NCI-H446 treated with DMSO at 0.1 percent for 48 hours (cell line): ENCODE results near the gene TMOD3.
A peak's percentile ranks its signal among the peaks of the same experiment; 100 is the strongest.
"Not testable (repeated sequence)": the region's sequence is repeated elsewhere in the genome, so short reads cannot be mapped to it uniquely, and the experiment has no call there.

Source experiments
- DNase-seq: peaks from one replicate; lab custom pipeline; 2025; lab: John Stamatoyannopoulos, UW

TMOD3 gene

DNA sequence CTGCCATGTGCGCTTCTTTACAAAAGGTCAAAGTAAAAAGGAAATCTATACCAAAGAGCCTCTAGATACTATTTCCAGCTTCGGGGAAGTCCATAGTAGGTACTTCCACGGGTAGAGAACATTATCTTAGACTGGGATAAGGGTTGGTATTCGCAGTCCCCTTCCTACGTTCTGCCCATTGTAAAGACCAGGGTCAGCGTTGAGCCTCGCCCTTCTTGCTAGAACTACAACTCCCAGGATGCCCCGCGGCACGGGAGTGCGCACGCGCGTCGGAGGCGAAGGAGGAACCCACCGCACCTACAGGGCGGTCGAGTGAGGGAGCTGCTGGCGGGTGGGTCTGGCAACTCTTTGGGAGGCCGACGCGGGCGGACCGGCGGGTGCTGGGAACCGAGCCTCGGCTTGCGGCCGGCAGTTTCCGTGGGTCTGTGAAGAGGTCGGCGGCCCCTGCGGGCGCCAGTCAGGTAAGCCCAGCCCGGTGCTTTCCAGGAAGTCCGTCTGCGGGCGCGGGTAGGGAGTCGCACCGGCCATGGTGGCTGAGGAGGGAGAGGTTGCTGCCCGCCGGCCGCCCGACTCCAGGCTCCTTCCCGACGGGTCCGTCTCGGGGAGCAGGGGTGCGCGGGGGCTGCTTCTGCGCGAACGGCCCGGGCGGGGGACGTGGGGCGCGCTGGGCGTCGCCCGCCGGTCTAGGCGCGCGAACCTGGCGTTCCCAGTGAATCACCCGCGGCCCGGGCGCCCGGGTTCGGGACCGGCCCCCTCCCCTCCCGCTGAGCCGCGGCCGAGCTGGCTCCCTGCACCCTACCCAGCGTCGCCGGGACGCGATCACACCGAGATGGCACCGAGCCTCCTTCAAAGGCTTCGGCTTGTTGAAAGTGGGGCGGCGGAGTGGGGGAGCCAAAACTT, at the start of gene TMOD3:
TSS of gene TMOD3 (plus strand) at position 278 of the 900 bp plus-strand sequence. CDS start 33,232 bp downstream, outside the sequence.
- DNase-seq = peak; percentile 66

- DNase-seq = no peak
Observed at GRCh38 chr15:51780636-51781035, 48.8 kb upstream of the TMOD3 start.

DNA sequence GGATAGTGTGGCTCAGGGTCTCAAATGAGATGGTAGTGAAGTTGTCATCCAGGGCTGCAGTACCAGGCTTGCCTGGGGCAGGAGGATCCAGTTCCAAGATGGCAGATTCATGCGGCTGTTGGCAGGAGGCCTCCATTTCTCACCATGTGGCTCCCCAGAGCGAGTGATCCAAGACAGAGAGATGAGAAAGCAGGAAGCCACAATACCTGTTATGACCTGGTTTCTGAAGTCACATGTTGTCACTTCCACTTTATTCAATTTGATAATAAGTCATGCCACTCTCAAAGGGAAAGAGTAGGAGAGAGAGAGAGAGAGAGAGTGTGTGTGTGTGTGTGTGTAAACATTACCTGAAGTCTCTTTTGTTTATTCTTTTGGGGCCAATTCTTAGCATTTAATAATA, 47.9 kb upstream of the TMOD3 start:
- no peak for DNase-seq

- no peak for DNase-seq
Observed at GRCh38 chr15:51782357-51782896, 47.0 kb upstream of the TMOD3 start.

DNA sequence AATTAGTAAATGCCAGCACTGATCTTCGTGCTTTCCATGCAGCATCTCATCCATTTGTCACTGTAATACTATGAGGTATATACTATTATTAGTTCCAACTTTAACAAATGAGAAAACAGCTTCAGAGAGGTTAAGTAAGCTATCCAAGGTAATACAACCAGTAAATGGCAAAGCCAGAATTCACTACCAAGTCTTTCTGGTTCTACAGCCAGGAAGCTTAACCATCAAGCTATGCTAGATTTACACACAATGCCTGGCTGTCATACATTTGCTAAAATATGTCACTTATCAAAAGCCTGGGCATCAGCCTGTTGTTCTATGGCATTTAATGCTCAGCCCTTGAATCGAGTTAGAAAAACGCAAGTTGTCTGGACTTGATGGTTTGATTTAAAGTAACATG, 45.5 kb upstream of the TMOD3 start:
- no peak for DNase-seq

GRCh38 chr15:51787130-51787529, 42.3 kb upstream of the TMOD3 start:
- not testable (repeated sequence) for DNase-seq

DNA sequence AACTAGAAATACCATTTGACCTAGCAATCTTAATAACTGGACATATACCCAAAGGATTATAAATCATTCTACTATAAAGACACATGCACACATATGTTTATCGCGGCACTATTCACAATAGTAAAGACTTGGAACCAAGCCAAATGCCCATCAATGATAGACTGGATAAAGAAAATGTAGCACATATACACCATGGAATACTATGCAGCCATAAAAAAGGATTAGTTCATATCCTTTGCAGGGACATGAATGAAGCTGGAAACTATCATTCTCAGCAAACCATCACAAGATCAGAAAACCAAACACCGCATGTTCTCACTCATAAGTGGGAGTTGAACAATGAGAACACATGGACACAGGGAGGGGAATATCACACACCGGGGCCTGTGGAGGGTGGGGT, 37.0 kb upstream of the TMOD3 start:
- not testable (repeated sequence) for DNase-seq

GRCh38 chr15:51793521-51794305, 35.7 kb upstream of the TMOD3 start:
- no peak for DNase-seq

GRCh38 chr15:51796847-51797401, 32.5 kb upstream of the TMOD3 start:
- no peak for DNase-seq

DNA sequence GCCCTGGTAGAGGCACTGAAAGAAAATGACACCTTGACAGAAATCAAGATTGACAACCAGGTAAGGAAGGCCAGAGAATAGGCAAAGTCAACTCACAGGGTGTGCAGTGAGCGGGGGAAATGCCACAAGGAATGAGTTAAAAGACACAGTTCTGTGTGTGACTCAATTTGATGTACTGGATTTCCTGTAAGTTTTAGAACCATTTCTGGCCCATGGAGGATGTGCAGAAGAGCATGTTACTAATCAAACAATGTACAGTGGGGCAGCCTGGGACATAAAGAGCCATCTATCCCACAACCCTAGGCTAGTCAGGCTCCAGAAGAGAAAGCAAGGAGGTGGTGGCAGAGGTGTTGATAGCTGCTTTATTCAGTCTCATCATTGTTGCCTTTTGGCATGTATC, 31.2 kb upstream of the TMOD3 start:
- DNase-seq = no peak

DNA sequence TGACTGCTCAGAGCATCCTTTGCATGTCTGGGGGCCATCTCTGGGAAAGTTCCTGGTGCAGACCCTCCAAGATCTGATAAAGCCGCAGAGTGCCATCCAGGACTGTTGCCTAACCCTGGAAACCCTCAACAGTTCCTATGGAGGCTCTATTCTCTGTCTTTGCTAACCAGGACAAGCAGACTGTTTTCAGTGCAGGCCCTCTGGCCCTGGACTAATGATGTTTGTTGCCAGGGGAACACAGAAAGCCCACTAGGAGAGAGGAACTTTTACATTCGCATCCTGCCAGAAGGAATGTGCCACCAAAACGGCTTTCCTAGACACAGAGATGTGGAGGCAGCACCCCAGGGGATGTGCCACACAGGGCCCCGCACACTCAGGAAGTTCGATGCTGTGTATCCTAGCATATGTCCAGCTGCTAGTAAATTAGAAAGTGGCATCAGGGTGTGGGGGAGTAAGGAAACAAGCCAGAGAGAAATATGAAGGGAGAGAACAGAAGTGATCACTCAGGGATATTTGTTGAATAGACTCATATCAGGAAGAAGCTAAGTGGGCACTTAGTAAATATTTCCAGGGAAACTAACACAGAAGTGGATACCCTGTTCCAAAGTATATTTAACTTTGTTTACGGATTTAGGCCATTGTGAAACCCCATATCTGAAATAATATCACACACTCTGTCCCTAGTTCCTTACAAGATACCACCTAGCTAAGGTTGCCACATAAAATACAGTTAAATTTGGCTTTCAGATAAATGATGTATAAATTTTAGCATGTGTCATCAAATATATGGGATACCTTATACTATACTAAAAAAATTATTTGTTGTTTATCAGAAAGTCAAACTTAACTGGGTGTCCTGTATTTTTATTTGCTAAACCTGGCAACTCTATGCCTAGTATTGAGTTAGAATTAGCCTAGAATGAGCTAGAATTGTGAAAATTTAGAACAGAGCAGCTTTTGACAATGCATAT, 29.9 kb upstream of the TMOD3 start:
- no peak for DNase-seq

DNA sequence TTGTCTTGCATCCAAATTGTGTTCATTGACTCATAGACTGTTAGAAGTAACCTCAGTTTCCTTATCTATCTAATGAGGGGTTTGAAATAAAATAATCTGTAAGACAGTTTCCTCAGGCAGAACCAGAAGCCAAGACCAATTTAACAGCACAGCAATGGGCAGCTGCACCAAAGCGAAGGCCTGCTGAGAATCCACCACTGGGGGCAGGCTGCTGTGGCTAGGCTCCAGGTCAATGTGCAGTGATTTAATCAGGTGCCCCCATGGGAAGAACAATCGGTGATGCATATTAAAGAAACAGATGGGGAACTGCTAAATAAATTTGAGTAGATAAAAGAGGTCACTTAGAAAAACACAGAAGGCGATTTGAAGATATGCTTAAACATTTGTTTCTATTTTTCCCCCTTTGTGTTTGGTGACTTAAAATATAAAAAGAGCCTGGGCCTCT, 28.0 kb upstream of the TMOD3 start:
- peak; percentile 63 for DNase-seq

DNA sequence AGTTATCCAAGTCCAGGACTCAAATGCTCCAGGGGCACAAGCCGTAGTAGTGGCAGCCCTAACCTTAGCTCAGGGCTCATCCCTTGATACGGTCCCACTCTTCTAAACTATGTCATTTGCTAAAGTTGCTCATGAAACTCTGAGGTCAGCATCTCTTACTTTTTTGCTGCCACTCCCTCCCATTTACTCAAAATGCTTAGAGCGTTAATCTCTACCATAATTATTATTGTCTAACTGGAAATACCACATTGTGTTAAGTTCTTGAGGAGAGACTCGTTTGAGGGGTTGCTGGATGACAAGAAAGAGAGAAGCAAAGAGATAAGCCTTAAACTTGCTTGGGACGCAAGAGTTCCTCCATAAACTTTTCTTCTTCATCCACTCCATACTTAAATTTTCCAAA, 26.9 kb upstream of the TMOD3 start:
- no peak for DNase-seq

DNA sequence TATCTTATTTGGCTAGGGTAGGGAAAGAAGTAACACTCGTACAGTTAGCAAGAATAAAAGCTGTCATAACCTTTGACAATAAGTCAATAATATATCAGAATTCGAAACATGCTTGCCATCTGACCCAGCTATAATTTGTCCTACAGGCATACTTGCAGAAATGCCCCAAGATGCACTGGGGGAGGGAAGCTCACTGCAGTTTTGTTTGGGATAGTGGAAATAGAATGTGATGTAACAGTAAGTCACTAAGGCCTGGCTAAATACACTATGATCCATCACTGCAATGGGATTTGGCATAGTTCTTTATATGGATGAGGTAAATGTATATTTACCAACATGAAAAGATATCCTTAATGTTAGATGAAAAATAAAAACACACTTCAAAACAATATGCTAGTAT, 25.5 kb upstream of the TMOD3 start:
- no peak for DNase-seq

- no peak for DNase-seq
Observed at GRCh38 chr15:51806123-51806522, 23.3 kb upstream of the TMOD3 start.

DNA sequence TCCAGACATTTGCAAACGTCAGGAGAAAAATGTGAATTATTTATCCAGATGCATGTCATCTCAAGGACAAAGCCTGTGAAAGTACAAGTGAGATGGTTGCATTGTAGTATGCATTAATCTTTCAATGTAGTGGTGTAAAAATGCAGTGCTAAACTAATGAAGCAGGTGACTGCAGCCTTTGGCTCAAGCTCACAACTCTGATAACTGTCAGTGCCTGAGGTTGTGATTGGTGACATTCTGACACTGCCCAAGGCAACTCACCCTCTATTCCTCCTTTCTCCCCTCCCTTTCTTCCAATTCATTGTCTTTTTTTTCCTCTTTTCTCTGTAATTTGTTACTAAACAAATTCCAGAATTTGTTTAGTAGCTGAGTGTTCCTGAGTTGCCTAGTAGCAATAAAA, 20.0 kb upstream of the TMOD3 start:
- DNase-seq = no peak

DNA sequence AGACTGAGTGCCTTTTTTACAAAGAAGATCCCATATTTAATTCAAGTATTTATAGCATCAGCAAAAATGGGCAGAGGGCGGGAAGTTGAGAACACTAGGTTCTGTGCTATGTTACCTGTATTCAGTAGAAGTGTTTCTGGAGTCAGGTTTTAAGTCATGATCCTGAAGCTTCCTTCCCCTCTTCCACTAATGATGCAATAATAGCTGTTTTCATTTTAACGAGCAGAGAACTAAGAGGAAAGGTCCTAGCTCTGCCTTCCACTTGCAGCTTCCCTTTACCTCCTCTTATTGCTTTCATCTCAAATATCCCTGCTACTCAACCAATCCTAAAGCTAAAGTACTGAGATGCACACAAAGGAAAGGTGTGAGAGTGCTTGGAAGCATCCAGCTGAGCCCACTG, 16.9 kb upstream of the TMOD3 start:
- DNase-seq = no peak

- no peak for DNase-seq
Observed at GRCh38 chr15:51814606-51815005, 14.8 kb upstream of the TMOD3 start.

DNA sequence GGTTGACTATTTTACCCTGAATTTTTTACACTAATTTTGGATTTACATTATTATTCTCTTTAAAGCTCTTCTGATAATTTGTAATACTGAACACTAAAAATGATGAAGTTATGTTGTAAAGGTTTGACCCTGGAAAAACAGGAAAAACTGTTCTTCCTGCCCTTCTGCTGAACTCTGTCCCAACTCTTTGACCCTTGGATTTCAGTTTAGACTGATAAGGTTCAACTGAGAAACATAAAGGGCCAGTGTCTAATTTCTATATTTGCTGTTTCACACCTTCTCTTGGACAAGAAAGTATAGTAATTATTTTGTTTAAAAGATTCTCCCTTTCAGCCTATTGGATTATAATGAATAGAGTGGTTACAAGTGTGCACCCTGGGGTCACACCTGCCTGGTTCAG, 12.8 kb upstream of the TMOD3 start:
- no peak for DNase-seq

DNA sequence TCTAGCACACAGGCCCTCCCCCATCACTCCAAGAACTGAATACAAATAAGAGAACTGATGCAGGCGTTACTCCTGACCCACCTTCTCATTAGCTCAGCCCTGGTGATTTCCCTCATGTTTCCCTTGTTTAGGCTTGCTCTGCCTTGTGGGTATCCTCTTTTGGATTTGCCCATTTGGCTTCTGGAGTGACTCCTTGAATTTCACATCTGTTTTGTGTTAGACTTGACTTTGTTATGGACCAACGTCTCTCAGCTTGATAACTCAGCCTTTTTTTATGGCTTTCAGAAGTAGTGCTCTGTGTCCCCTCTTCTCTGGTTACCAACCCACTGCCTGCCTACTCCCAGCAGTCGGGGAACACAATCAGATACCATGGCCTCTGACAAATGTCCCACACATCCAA, 11.3 kb upstream of the TMOD3 start:
- DNase-seq = no peak

DNA sequence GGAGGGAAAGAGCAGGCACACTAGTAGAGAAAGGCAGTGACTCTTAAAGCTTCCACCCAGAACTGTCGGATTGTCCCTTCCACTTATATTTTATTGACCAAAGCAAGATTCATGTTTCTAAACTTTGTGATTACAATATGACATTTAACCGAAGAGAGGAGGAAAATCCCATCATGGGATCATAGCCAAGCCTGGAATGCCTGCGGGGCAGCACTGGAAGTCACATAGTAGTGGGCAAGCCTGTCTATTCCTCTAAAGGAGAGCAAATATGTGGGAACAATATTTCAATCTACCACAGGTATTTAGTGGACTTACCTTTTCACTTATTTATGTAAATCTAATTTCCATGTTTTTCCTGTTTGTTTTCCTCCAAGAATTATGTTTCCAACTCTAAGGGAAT, 3.8 kb upstream of the TMOD3 start:
- DNase-seq = no peak
